Epithelial cell of esophagus (primary cell): ENCODE results near the gene ARPP19.

Experiments used
- DNase-seq: peaks from one replicate; pipeline ENCODE4 v3.0.0; 2010; ENCODE audit warnings: low read depth
- H3K4me3 ChIP-seq: 2 replicates; pipeline ENCODE4 v1.5.1; 2011; ENCODE audit warnings: mild to moderate bottlenecking, low read length, control low read depth
- CTCF ChIP-seq: IDR thresholded peaks from 2 replicates; pipeline ENCODE4 v1.5.1; 2011; ENCODE audit warnings: low read depth, mild to moderate bottlenecking, low read length, control low read depth, inconsistent platforms; ENCODE audit not compliant: insufficient read depth; ENCODE audit errors: missing control alignments

Gene ARPP19

GRCh38 chr15:52527911-52528563 lies 40.8 kb downstream of the ARPP19 start:
- peak; percentile 62 for DNase-seq
- TF ChIP-seq CTCF: no peak
- peak overlapping the region; percentile 73 for H3K4me3 ChIP-seq

GRCh38 chr15:52527196-52527910 lies 41.5 kb downstream of the ARPP19 start:
- TF ChIP-seq CTCF: no peak
- H3K4me3 ChIP-seq: peak overlapping the region; percentile 73
- DNase-seq: no peak

GRCh38 chr15:52524223-52525136 lies 44.4 kb downstream of the ARPP19 start:
- DNase-seq: no peak
- no peak for TF ChIP-seq CTCF
- H3K4me3 ChIP-seq: no peak overlapping the region

- DNase-seq: no peak
- H3K4me3 ChIP-seq: no peak overlapping the region
- no peak for TF ChIP-seq CTCF
Measured at GRCh38 chr15:52523647-52524046, 45.2 kb downstream of the ARPP19 start.

- DNase-seq: peak; percentile 92
- no peak overlapping the region for H3K4me3 ChIP-seq
- TF ChIP-seq CTCF: no peak
Measured at GRCh38 chr15:52523192-52523591, 45.6 kb downstream of the ARPP19 start.

- no peak for TF ChIP-seq CTCF
- DNase-seq: no peak
- no peak overlapping the region for H3K4me3 ChIP-seq
Measured at GRCh38 chr15:52521682-52522081, 47.1 kb downstream of the ARPP19 start.
